GM20431 (cell line): ENCODE results near the gene WNT7B.

Experiments used
- in situ Hi-C: fragments of 300-500 bp; cut with MseI, MboI; formaldehyde crosslinking; loops from one replicate; pipeline ENCODE4 v1.15.0; 2020; ENCODE audit warnings: low sequenced_read_pairs; ENCODE audit not compliant: unreplicated experiment

Gene WNT7B

DNA sequence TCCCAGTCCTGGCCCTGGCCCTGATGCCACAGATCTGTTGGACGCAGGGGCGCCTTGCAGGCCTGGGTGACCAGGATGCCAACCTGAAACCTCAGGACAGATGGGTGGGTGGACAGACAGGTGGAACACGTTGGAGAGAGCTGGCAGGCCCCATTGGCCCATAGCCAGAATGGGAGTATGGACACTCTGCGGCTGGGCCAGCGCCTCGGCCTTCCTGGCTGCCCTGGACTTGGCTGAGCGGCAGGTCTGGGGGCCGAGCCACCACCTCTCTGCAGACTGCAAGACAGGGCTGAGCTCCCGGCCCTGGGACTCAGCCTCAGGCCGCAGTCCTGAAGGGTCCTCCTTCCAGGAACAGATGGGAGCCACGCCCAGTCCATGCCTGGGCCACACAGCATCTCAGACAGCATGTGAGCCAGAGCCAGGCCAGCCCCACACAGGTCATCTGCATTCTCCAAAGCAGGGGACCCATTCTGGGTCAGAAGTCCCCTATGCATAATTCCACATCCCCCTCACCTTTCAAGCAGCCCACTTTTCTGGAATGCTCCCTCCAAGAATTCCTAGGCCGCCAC is 14.1 kb downstream of the WNT7B start:
- in situ Hi-C loops: no loop called here

DNA sequence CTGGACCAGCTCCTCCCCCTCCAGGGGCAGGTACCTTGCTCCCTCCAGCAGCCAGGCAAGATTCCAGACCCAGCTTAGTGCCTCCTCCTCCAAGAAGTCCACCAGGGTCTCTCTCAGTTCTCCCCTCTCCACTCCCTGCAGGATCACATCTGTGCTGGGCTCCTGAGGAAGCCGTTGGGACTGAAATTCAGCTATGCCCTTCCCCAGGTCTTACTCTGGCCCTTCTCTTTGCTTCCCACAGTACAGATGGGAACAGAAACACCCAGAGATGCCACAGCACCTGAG is 14.6 kb downstream of the WNT7B start:
- in situ Hi-C loops: no loop called here

DNA sequence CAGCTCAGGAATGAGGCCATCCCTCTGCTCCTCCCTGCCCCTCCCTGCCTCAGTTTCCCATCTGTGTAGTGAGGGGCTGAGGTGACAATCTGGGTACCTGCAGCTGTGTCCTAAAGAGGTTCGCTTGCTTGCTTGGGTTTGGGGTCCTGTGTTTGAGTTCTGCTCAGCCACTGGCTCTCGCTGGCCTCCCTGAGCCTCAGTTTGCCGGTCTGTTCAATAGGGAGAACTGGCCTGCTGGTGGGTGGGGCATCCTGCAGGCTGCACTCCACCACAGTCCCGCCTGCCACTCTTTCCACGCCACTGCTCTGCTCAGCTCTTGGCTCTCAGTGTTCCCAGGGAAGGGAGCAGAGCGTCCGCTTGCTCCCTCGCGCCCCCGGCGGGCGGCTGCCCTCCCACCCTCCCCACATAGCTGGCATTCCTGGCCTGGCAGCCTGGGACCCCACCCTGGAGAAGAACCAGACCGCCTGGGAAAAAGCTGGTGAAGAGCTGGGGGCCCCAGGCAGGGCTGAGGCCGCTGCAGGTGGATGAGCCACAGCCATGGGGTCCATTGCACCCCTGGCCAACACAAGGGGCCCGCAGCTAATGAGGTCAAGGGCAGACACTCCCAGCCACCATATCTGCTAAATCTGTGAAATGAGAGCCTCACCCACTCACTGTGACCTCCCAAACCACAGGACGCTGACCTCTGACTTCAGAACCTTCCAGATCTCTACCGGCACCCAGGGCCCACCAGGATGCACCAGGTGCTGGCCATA is 15.1 kb downstream of the WNT7B start:
- in situ Hi-C loops: no loop called here

DNA sequence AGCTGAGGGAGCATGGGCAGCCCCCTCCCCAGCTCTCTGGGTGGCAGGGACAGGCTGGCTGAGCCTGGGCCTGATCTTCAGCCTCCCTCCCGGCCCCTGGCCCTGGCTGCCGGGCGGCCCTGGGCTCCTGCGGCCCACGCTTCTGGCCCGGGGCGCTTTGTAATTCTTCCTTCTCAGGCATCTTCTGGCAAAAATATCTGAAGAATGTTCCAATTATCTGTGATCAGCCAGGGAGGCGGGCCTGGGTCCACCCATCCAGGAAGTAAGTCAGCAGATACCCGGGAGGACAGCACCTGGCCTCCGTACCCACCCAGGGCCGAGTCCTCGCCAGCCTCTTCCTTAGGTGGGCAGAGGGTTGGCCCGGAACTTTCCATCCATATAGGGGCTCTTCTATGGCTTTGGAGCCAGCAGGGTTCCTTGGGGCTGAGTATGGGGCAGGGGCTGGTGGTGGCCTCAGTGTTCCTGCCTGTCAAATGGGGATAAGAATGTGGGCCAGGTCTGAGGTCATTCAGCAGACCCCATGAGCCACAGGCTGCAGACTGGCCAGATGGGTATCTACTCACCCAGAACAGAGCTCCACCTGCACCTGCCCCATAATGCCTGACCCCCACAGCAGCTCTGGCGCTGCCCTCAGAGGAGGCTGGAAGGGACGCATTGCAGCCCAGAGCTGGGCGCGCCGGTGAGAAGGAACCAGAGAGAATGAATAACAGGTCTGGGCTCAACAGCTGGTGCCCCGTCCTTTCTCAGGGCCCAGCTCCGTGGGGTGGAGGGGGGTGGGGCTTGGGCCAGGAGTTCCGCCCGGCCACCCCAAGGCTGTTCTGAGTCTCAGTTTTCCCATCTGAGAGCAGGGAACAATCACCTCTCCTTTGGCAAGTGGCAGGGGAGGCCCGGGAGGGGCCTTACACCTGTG is 16.2 kb downstream of the WNT7B start:
- in situ Hi-C loops: no loop called here

DNA sequence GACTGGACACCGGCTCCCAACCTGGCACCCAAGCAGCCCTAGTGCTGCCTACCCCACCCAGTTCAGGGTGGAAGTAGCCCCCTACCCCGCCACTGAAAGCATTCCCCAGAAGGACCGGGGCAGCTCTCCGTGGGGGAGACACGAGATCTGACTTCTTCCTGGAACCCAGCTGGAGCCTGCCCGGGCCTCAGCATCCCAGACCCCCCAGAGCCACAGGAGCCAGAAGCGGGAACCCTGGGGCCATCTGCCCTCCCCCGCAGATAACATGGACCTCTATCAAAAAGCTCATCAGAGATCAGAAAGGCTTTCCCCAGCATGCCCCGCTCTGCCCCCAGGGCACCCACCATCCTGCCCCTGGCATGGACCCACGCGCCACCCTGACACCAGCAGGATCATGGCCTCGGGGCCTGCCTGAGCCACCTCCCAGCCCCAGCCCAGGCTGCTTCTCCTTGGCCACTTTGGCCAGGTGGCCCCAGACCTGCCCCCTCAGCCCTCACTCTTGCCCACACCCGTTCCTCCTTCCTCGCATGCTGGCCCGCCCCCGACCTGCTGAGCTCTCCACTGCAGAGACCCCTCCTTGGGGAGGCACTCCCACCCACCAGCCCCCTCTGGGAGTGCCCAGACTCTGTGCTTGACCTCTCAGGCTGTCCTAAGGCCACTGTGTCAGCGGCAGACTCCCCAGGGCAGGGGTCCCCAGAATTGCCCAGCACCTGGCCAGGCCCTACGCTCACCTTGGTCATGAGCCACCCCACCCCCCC is 17.1 kb downstream of the WNT7B start:
- in situ Hi-C loops: no loop called here

DNA sequence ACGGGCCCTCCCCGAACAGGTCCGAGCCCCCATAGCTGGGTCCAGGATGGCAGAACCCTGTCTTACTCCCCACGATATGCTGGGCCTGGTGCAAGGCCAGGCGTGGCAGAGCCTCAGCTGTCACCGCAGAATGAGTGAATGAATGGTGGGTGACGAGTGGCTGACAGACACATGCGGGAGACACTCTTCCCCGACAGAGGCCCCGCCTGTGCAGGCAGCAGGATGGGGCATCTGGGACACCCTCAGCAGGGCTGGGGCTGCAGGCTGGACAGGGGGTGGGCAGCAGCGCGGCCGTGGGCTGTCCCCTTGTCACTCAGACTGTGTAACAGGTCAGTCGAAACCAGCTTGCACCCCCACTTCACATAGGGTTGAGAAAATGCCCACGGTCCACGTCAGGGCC is 18.0 kb downstream of the WNT7B start:
- in situ Hi-C loops: no loop called here

DNA sequence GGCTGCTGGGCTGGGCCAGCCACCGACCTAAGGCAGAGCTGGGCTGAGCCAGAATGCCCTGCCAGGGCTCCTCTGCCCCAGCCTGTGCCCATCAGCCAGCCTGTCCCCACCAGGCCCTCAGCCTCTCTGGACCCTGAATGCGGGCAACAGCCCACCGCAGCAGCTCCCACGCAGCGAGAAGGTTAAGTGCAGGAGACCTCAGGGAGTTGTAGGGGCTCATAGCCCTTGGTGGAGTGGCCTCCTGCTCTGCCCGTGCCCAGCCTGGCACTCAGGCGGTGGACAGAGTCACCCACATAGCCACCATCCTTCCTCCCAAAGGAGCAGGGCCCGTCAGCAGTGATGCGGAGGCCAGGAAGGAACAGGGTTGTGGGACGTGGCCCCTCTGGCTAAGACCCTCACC is 19.1 kb downstream of the WNT7B start:
- in situ Hi-C loops: no loop called here

DNA sequence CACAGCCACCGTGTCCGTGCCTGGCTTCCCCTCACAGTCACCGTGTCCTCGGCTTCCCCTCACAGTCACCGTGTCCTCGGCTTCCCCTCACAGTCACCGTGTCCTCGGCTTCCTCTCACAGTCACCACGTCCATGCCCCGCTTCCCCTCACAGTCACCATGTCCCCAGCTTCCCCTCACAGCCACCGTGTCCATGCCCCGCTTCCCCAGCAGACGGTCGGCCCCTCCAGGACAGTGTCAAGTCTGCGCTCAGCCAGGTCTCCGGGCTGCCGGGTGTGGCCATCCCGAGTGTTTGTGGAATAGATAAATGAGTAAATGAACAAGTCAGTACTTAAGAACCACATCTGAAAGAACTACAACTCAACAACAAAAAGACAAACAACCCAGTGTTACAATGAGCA is 23.8 kb downstream of the WNT7B start:
- in situ Hi-C loops: no loop called here

DNA sequence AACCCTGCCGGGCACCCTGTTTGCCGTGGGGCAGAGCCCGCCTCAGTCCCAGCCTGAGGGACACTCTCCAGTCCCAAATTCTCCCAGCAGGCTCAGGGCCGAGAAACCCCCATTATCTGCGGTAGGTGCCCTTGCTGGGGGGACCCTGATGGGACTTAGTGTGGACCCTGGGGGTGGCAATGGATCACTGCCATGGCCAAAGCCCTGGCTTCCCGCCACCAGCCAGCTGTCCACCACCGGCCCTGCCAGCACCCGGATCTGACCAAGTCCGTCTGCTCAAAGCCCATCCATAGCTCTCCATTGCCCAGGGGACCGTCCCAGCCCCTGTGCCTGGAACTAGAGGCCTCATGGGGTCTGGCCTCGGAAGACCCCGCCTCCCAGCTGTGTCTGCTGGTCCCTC is 24.4 kb downstream of the WNT7B start:
- in situ Hi-C loops: no loop called here

DNA sequence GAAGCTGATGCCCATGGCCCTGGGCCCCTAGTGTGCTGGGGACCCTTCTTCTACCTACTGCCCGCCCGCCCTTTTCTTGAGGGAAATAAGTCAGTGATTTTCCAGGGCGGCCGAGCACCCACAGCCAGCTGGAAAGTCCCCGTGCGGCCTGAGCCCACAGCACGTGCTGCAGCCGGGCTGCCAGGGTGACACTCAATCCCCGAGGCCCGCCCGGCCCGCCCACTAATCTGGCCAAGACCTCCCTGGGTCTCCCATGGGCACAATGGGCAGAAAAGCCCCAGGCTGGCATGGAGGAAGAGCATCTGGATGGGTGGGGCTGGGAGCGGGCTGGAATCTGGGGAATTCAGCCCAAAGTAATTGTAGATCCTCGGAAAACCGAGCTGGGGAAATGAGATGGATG is 24.8 kb downstream of the WNT7B start:
- in situ Hi-C loops: no loop called here

DNA sequence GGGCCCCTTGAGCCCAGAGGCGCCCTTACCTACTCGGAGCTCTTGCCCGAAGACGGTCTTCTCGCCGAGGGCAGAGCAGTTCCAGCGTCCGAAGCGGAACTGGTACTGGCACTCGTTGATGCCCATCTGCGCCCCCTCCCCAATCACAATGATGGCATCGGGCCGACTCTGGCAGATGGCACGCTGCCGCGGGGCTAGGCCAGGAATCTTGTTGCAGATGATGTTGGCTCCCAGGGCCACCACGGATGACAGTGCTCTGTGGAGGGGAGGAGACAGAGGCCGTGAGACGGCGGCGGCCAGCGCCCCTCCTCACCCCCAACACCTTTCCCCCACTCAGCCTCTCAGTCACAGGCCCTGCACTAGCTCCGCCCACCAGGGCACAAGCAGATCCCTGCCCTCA is 27.1 kb downstream of the WNT7B start:
- in situ Hi-C loops: no loop called here

DNA sequence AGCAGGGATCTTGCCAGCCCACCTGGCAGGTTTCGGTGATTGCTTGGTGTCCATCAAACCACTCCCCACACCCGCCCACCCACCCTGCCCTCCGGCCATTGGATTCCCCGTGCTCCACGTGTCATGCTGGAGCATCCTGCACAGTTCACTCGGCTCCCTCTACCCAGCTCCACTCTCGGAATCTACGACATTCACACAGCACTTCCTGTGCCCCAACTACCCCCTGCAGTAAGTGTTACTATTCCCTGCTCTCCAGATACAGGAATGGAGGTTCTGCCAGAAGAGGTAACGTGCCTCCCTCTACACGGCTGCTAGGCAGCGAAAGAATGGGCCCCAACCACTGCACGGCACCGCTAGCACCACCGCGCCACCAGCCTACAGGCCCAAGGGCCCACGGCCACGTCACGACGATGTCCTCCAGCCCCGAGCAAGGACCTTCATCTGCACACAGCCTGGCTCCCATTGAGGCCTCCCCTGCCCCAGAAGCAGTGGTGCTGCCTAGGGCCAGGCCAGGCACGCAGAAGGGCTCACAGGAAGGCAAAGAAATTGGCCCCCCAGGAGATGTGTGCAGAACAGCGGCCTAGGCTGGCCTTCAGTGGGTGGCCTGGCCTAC is 27.6 kb downstream of the WNT7B start:
- in situ Hi-C loops: no loop called here

DNA sequence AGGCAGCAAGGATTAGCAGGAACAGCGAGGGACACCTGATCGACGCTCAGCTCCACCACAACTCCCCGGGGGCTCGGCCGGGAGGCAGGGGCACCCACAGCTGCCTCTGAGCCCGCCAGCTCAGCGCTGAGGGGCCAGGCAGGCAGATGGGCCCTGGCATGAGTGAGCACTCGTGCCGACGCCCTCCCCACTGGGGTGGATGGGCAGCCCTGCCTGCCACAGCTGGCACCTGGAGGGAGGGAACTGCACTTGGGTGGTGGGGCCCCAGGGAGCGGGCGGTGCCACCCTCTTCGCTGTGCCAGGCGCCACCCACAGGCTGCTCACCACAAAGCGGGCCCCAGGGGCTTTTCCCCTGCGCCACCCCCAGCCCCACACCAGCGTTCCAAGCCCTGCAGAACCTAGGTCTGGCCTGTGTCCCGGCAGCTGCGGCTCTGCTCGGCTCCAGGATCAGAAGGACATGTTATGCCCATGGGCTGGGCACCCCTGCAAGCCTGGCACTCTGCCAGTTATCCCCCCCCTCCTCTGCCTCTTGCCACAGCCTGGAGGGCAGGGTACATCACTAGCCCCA is 28.8 kb downstream of the WNT7B start:
- in situ Hi-C loops: no loop called here

DNA sequence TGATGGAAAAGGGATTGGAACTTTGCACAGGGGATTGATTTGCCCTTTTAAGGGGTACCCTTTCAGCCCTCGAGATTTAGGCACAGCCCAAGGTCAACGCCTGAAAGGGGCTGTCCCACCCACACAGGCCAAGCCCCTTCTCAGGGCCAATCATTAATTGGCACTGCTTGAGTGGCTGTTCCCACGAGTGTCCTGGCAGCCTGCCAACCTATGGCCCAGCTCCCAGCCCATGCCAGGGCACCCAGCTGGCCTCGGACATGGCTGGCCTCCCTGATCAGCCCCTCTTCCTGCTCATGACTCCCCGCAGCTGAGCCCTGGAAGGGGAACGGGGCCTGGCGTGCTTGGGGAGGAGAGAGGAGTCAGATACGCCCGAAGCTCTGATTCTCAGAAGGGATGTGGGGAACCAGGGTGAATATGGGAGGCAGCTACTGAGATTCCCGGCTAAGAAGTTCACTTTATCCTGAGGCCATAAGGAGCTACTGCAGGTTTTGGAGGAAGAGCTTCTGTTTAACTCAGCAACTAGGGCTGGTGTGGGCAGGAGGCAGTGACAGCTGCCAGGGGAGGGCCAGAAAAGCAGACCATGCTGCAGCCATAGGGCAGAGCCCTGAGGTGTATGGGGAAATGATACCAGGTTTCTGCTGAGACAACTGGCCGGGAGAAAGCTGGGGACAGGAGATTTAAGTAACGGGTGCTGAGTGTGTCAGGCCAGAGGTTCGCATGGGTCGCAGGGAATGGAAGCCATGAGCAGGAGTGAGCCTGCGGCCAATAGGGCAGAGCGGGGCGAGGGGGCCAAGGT is 30.0 kb downstream of the WNT7B start:
- in situ Hi-C loops: no loop called here

DNA sequence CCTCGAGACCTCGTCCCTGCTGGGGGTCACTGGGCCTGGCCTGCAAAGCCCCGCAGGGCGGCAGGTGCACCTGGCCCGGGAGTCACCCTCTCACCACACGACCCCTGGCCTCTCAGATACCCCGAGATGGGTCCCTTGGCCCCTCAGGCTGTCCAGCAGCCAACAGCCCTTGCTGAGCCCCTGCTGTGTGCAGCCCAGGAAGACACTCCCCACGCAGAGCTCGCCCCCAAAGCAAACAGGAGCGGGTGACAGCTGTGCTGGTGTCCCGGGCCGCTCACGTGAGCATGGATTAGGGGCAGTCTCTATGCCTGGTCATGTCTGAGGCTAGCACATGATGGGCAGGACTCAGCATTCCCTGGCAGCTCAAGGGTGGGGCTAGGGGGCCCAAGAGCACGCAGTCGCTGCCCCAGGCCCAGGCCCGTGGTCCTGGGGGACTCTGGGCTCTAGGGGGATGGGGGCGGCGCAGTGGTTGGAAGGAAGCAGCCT is 31.3 kb downstream of the WNT7B start:
- in situ Hi-C loops: no loop called here

DNA sequence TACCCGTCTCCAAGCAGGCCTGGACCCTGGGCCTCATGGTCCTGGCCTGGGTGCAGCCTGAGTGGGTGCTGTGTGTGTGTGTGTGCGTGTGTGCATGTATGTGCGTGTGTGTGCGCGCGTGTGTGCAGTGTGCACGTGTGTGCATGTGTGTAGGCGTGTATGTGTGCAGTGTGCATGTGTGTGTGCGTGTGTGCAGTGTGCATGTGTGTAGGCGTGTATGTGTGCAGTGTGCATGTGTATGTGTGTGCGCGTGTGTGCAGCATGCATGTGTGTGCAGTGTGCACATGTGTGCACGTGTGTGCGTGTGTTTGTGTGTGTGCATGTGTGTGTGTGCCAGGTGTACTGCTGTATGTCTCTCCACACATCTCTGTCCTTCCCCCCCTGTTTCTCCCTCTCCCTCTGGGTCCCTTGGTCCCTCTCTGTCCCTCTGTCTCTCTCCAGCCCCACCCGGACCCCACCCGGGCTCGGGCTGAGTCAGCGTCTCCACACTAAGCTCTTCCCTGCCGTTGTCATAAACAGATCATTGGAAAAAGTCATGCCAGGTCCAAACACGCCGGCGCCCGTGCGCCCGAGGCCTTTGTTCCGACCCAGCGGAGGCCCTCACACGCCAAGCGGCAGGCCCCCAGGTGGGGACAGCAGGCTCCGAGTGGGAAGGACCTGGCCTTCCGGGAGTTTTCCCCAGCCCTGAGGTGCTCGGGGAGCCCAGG is 34.0 kb downstream of the WNT7B start:
- in situ Hi-C loops: no loop called here

DNA sequence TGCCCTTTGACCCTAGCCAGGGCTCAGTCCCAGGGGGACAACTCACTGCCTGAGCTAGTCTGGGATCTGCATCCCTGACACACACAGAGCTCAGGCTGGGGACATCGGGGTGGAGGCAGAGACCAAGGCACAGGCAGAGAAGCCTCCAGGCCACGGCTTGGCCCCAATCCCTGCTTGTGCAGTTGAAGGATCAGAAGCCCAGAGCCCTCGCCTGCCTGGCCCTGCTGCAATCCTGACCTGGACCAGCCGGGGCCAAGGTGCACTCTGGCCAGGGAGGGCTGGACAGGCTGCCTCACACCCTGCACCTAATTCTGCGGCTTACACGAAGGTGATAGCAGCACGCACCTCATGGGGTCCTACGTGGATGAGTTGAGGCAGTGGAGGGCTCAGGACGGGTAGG is 34.6 kb downstream of the WNT7B start:
- in situ Hi-C loops: no loop called here

DNA sequence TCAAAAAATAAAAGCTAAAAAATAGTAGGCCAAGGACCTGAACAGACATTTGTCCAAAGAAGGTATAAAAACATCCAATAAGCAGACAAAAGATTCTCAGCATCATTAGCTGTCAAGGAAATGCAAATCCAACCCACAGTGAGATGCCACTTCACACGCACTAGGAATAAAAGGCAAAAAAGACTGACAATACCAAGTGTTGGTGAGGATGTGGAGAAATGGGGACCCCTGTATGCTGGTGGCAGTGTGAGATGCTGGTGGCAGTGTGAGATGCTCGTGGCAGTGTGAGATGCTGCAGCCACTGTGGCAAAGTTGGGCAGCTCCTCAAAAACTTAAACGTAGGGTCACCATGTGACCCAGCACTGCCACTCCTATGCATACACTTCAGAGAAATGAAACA is 38.0 kb downstream of the WNT7B start:
- in situ Hi-C loops: no loop called here
